Gastrocnemius medialis (tissue), 4 donors: ENCODE data around the gene SRSF4. TPM values are rescaled to one million over a fixed set of nuclear protein-coding genes. Genes with fewer than 3 reads are reported as not detected.

Source experiments
- ATAC-seq, 2 donors: fragments of 150-250 bp; one replicate each; pipeline ENCODE4 v1.9.1; 2016
- DNase-seq, 2 donors: peaks; one replicate each; pipeline ENCODE4 v3.0.0-alpha.2; 2019
- H3K27ac ChIP-seq, 4 donors: fragments of 200-600 bp; sonication (generic); 1 replicate in 1 of 4; 2 replicates in 3 of 4; pipeline ENCODE4 v1.5.1; 2016 to 2018; ENCODE audit warnings: mild to moderate bottlenecking in 2 of 4, moderate library complexity in 1 of 4
- H3K27me3 ChIP-seq, 3 donors: fragments of 200-600 bp; sonication (generic) in 2 of 3; 1 replicate in 1 of 3; 2 replicates in 2 of 3; pipeline versions ENCODE4 v1.5.1 to v1.6.0; 2016 to 2019; ENCODE audit warnings: mild to moderate bottlenecking in 1 of 3, moderate library complexity in 1 of 3
- H3K36me3 ChIP-seq, 2 donors: fragments of 200-600 bp; sonication (generic) in 1 of 2; one replicate each; pipeline ENCODE4 v1.5.1; 2017 to 2018
- H3K4me1 ChIP-seq, 2 donors: fragments of 200-600 bp; sonication (generic) in 1 of 2; one replicate each; pipeline ENCODE4 v1.5.1; 2016 to 2017; ENCODE audit warnings: mild to moderate bottlenecking in 2 of 2
- H3K4me3 ChIP-seq, 4 donors: fragments of 200-600 bp; sonication (generic) in 3 of 4; 1 replicate in 1 of 4; 2 replicates in 3 of 4; pipeline ENCODE4 v1.5.1; 2016 to 2019; ENCODE audit warnings: mild to moderate bottlenecking in 2 of 4
- H3K9me3 ChIP-seq, 3 donors: fragments of 200-600 bp; sonication (generic) in 2 of 3; 1 replicate in 1 of 3; 2 replicates in 2 of 3; pipeline ENCODE4 v1.5.1; 2016 to 2019
- CTCF ChIP-seq, 5 experiments: fragments of 450-650 bp in 3 of 5; fragments of 200-600 bp in 2 of 5; sonication (generic) in 2 of 5; IDR thresholded peaks in 4 of 5; conservative IDR thresholded peaks in 1 of 5; 1 replicate in 4 of 5; 2 replicates in 1 of 5; pipeline ENCODE4 v1.5.1; 2016 to 2019; ENCODE audit warnings: antibody characterized with exemption in 5 of 5, mild to moderate bottlenecking in 3 of 5, moderate library complexity in 3 of 5
- POLR2A ChIP-seq, 2 donors: fragments of 450-650 bp; IDR thresholded peaks; one replicate each; pipeline ENCODE4 v1.6.1; 2017; ENCODE audit warnings: antibody characterized with exemption in 2 of 2, mild to moderate bottlenecking in 2 of 2, moderate library complexity in 2 of 2
- in situ Hi-C, 4 donors: fragments of 200-750 bp; cut with MboI; loops; one replicate each; pipeline versions ENCODE4 v1.15.0 to v1.8.0; 2017; ENCODE audit warnings: low sequenced_read_pairs in 4 of 4
- intact Hi-C: fragments of 100-400 bp; cut with DNase I; formaldehyde crosslinking; loops from one replicate; pipeline ENCODE4 v1.15.1; 2023; ENCODE audit warnings: low total_unique reads
- total RNA-seq, 4 donors: library from RNA; depleted of rRNA; stranded (reverse); fragments of >200 nt; gene quantifications; one replicate each; pipeline versions ENCODE4 v1.1.0 to v1.2.3, GENCODE V29; 2016

SRSF4 gene
- total RNA-seq, 4 donors from 2014 or later: 42.4 to 72.5 (median 65.4) TPM

GRCh38 chr1:29121936-29122681, 59.6 kb downstream of the SRSF4 start:
- no peak for ATAC-seq
- in situ Hi-C loops: no loop called here
- peak overlapping the region; percentile 55 to 66 (median 62) for H3K4me3 ChIP-seq
- H3K9me3 ChIP-seq: no peaks in the 10 kb centered on the region
- peak overlapping the region; percentile 71 to 82 (median 78) for H3K27ac ChIP-seq
- no peak for TF ChIP-seq POLR2A (IDR thresholded peaks at IDR 0.05)
- TF ChIP-seq CTCF (IDR thresholded peaks at IDR 0.05 in 4 of 5, conservative IDR thresholded peaks at IDR 0.05 in 1 of 5): no peak
- H3K36me3 ChIP-seq: peaks cover 0 to 13% of the 10 kb centered on the region in 2 donors
- intact Hi-C loops: loop anchor here (5.0 kb wide), 2 partner anchors 80 to 240 kb away; no protein-coding TSS in a partner anchor
- peaks cover 0 to 22% of the 10 kb centered on the region in 2 donors for H3K4me1 ChIP-seq
- H3K27me3 ChIP-seq: peaks cover 30 to 46% (median 33%) of the 10 kb centered on the region in 3 donors
- DNase-seq: no peak

GRCh38 chr1:29121516-29121935, 60.2 kb downstream of the SRSF4 start:
- Histone ChIP-seq H3K4me1 (peaks cover 0 to 22% of the 10 kb centered on the region in 2 donors), H3K9me3 (no peaks in the 10 kb centered on the region), H3K27me3 (peaks cover 30 to 46% (median 33%) of the 10 kb centered on the region in 3 donors), H3K27ac (peak overlapping the region in 1 of 4 donors; percentile 80), H3K4me3 (peak overlapping the region; percentile 55 to 66 (median 62)), H3K36me3 (peaks cover 0 to 19% of the 10 kb centered on the region in 2 donors)
- in situ Hi-C loops: no loop called here
- ATAC-seq: no peak
- no peak for DNase-seq
- intact Hi-C loops: loop anchor here (5.0 kb wide), 2 partner anchors 81 to 239 kb away; no protein-coding TSS in a partner anchor
- TF ChIP-seq CTCF (IDR thresholded peaks at IDR 0.05 in 4 of 5, conservative IDR thresholded peaks at IDR 0.05 in 1 of 5) (no peak), POLR2A (IDR thresholded peaks at IDR 0.05) (no peak)

- DNase-seq (no peak), ATAC-seq (no peak)
- H3K4me1 ChIP-seq: peaks cover 0 to 22% of the 10 kb centered on the region in 2 donors
- H3K4me3 ChIP-seq: no peak overlapping the region
- in situ Hi-C loops: no loop called here
- peaks cover 30 to 46% (median 33%) of the 10 kb centered on the region in 3 donors for H3K27me3 ChIP-seq
- TF ChIP-seq POLR2A (IDR thresholded peaks at IDR 0.05): no peak
- TF ChIP-seq CTCF (IDR thresholded peaks at IDR 0.05 in 4 of 5, conservative IDR thresholded peaks at IDR 0.05 in 1 of 5): peak in 3 of 5 experiments; percentile 31 to 44 (median 38)
- H3K36me3 ChIP-seq: peaks cover 0 to 22% of the 10 kb centered on the region in 2 donors
- no peak overlapping the region for H3K27ac ChIP-seq
- intact Hi-C loops: loop anchor here (5.0 kb wide), 2 partner anchors 81 to 239 kb away; no protein-coding TSS in a partner anchor
- H3K9me3 ChIP-seq: no peaks in the 10 kb centered on the region
These were observed 60.7 kb downstream of the SRSF4 start for GRCh38 chr1:29120947-29121485.

GRCh38 chr1:29120367-29120766, 61.3 kb downstream of the SRSF4 start:
- DNase-seq: no peak
- Histone ChIP-seq H3K4me1 (peaks cover 0 to 22% of the 10 kb centered on the region in 2 donors), H3K4me3 (no peak overlapping the region), H3K27me3 (peaks cover 30 to 45% (median 33%) of the 10 kb centered on the region in 3 donors), H3K27ac (no peak overlapping the region), H3K36me3 (peaks cover 0 to 29% of the 10 kb centered on the region in 2 donors), H3K9me3 (no peaks in the 10 kb centered on the region)
- ATAC-seq: no peak
- intact Hi-C loops: loop anchor here (5.0 kb wide), 2 partner anchors 82 to 238 kb away; no protein-coding TSS in a partner anchor
- TF ChIP-seq CTCF (IDR thresholded peaks at IDR 0.05 in 4 of 5, conservative IDR thresholded peaks at IDR 0.05 in 1 of 5) (no peak), POLR2A (IDR thresholded peaks at IDR 0.05) (no peak)
- in situ Hi-C loops: no loop called here
